Keratinocyte (primary cell): ENCODE measurements around the gene LCA5. TPM values are rescaled to one million over a fixed set of nuclear protein-coding genes. Genes with fewer than 3 reads are reported as not detected.

Source experiments
- DNase-seq: peaks from one replicate; pipeline ENCODE4 v3.0.0-alpha.2; 2011; ENCODE audit warnings: low read depth, missing footprints, low spot score
- FAIRE-seq: peaks from 2 replicates; lab custom pipeline; 2011; peaks lifted over from hg19 to GRCh38; lab: Jason Lieb, UNC
- H2AFZ ChIP-seq: 2 replicates; pipeline ENCODE4 v1.6.0; 2012; ENCODE audit warnings: low read length, control low read depth, inconsistent platforms; ENCODE audit not compliant: control insufficient read depth
- H3K27ac ChIP-seq: 2 replicates; pipeline ENCODE4 v1.5.1; 2011; ENCODE audit warnings: low read length; ENCODE audit not compliant: control insufficient read depth, insufficient read depth
- H3K27me3 ChIP-seq: 3 replicates; pipeline ENCODE4 v1.6.0; 2011; ENCODE audit warnings: low read length; ENCODE audit not compliant: control insufficient read depth, insufficient read depth; ENCODE audit errors: extremely low read depth
- H3K36me3 ChIP-seq, 2 experiments: 2 replicates in 1 of 2; 3 replicates in 1 of 2; pipeline ENCODE4 v1.5.1; 2011; ENCODE audit warnings: low read length in 2 of 2, mild to moderate bottlenecking in 1 of 2; ENCODE audit not compliant: control insufficient read depth in 2 of 2, insufficient read depth in 2 of 2; ENCODE audit errors: extremely low read depth in 1 of 2
- H3K4me1 ChIP-seq: 3 replicates; pipeline ENCODE4 v1.5.1; 2011; ENCODE audit warnings: low read length; ENCODE audit not compliant: control insufficient read depth, insufficient read depth; ENCODE audit errors: extremely low read depth
- H3K4me2 ChIP-seq: 3 replicates; pipeline ENCODE4 v1.6.0; 2011; ENCODE audit warnings: low read depth, low read length; ENCODE audit not compliant: control insufficient read depth, insufficient read depth; ENCODE audit errors: extremely low read depth
- H3K4me3 ChIP-seq, 3 experiments: fragments of 200-600 bp in 1 of 3; sonication (generic) in 1 of 3; 2 replicates in 2 of 3; 3 replicates in 1 of 3; pipeline ENCODE4 v1.5.1; 2011 to 2016; ENCODE audit warnings: low read length in 3 of 3, mild to moderate bottlenecking in 3 of 3, control low read depth in 2 of 3, inconsistent platforms in 1 of 3, low read depth in 1 of 3, mixed read lengths in 1 of 3, mixed run types in 1 of 3, moderate library complexity in 1 of 3; ENCODE audit not compliant: control insufficient read depth in 2 of 3, insufficient read depth in 2 of 3; ENCODE audit errors: extremely low read depth in 1 of 3
- H3K79me2 ChIP-seq: 2 replicates; pipeline ENCODE4 v1.6.0; 2012; ENCODE audit warnings: low read length; ENCODE audit not compliant: control insufficient read depth, insufficient read depth
- H3K9ac ChIP-seq: 3 replicates; pipeline ENCODE4 v1.6.0; 2011; ENCODE audit warnings: low read length; ENCODE audit not compliant: control insufficient read depth, insufficient read depth; ENCODE audit errors: extremely low read depth
- H3K9me1 ChIP-seq: 3 replicates; pipeline ENCODE4 v1.6.0; 2011; ENCODE audit warnings: low read length; ENCODE audit not compliant: control insufficient read depth, insufficient read depth; ENCODE audit errors: extremely low read depth
- H3K9me3 ChIP-seq: 2 replicates; pipeline ENCODE4 v1.5.1; 2012; ENCODE audit warnings: low read depth, low read length; ENCODE audit not compliant: control insufficient read depth
- H4K20me1 ChIP-seq: 3 replicates; pipeline ENCODE4 v1.6.0; 2011; ENCODE audit warnings: low read length; ENCODE audit not compliant: control insufficient read depth, insufficient read depth; ENCODE audit errors: extremely low read depth
- CTCF ChIP-seq, 3 experiments: IDR thresholded peaks in 1 of 3; conservative IDR thresholded peaks in 1 of 3; optimal IDR thresholded peaks in 1 of 3; 2 replicates in 2 of 3; 3 replicates in 1 of 3; pipeline versions ENCODE3 to v1.5.1; 2011; ENCODE audit warnings: low read length in 3 of 3, mild to moderate bottlenecking in 3 of 3, moderate library complexity in 2 of 3, control low read depth in 1 of 3, inconsistent platforms in 1 of 3; ENCODE audit not compliant: insufficient read depth in 2 of 3; ENCODE audit errors: extremely low read depth in 1 of 3
- EZH2 ChIP-seq: IDR thresholded peaks from one replicate; pipeline ENCODE4 v1.6.1; 2012; ENCODE audit warnings: inconsistent platforms, mild to moderate bottlenecking, low read length, moderate library complexity
- dilution Hi-C: fragments of 300-500 bp; cut with MboI; formaldehyde crosslinking; loops from one replicate; pipeline ENCODE4 v1.7.0; 2020; ENCODE audit warnings: low sequenced_read_pairs; ENCODE audit not compliant: extremely low pct_ligation_motif_present
- polyA plus RNA-seq, 5 experiments: library from polyadenylated mRNA; depleted of rRNA in 3 of 5; stranded (reverse) in 3 of 5; stranded (forward) in 1 of 5; unstranded in 1 of 5; fragments of >200 nt; gene quantifications; 1 replicate in 1 of 5; 2 replicates in 3 of 5; 3 replicates in 1 of 5; pipeline versions ENCODE4 v1.2.1 to v1.2.3, GENCODE V29; 2011 to 2012; ENCODE audit warnings: missing spikeins in 2 of 5, low read depth in 1 of 5, low replicate concordance in 1 of 5

LCA5 gene
- polyA plus RNA-seq, 1 donor (not counting 4 experiments of a cell fraction or from before 2014, with no cell fraction given), result 1.6 TPM

GRCh38 chr6:79510707-79511106, 26.5 kb downstream of the LCA5 start:
- dilution Hi-C loops, result no loop called here
- Histone ChIP-seq H3K9me1 (no peaks in the 10 kb centered on the region), H3K27me3 (no peaks in the 10 kb centered on the region), H3K36me3 (peaks cover 0 to 1% of the 10 kb centered on the region in 2 experiments), H3K4me3 (no peak overlapping the region), H3K27ac (no peak overlapping the region), H3K9ac (no peak overlapping the region), H3K4me2 (no peak overlapping the region), H4K20me1 (no peaks in the 10 kb centered on the region), H3K4me1 (no peaks in the 10 kb centered on the region), H3K79me2 (no peaks in the 10 kb centered on the region), H2AFZ (no peak overlapping the region), H3K9me3 (no peaks in the 10 kb centered on the region)
- DNase-seq, result no peak
- no peak for FAIRE-seq
- no peak for TF ChIP-seq EZH2
- no peak for TF ChIP-seq CTCF (optimal IDR thresholded peaks at IDR 0.05 in 1 of 3, IDR thresholded peaks at IDR 0.05 in 1 of 3, conservative IDR thresholded peaks at IDR 0.05 in 1 of 3; ENCODE audit: extremely low read depth in 1 of 3, insufficient read depth in 2 of 3, low read length in 3 of 3)

GRCh38 chr6:79506251-79506650, 31.0 kb downstream of the LCA5 start:
- Histone ChIP-seq H3K27ac (no peak overlapping the region), H3K4me3 (no peak overlapping the region), H2AFZ (no peak overlapping the region), H3K9me1 (no peaks in the 10 kb centered on the region), H3K36me3 (peaks cover 0 to 1% of the 10 kb centered on the region in 2 experiments), H3K4me1 (no peaks in the 10 kb centered on the region), H4K20me1 (no peaks in the 10 kb centered on the region), H3K27me3 (no peaks in the 10 kb centered on the region), H3K9ac (no peak overlapping the region), H3K4me2 (no peak overlapping the region), H3K9me3 (no peaks in the 10 kb centered on the region), H3K79me2 (no peaks in the 10 kb centered on the region)
- DNase-seq (no peak), FAIRE-seq (no peak)
- TF ChIP-seq CTCF (optimal IDR thresholded peaks at IDR 0.05 in 1 of 3, IDR thresholded peaks at IDR 0.05 in 1 of 3, conservative IDR thresholded peaks at IDR 0.05 in 1 of 3; ENCODE audit: extremely low read depth in 1 of 3, insufficient read depth in 2 of 3, low read length in 3 of 3), result no peak
- dilution Hi-C loops, result no loop called here
